ENCODE results near the gene CCNK. TPM values are rescaled to one million over a fixed set of nuclear protein-coding genes. Genes with fewer than 3 reads are reported as not detected.

CCNK gene
- total and polyA plus RNA-seq, 10 of the 15 experiments (the other 5 are each of a cell fraction or from before 2014, with no cell fraction given): 10.8 to 88.0 (median 22.5) TPM

DNA sequence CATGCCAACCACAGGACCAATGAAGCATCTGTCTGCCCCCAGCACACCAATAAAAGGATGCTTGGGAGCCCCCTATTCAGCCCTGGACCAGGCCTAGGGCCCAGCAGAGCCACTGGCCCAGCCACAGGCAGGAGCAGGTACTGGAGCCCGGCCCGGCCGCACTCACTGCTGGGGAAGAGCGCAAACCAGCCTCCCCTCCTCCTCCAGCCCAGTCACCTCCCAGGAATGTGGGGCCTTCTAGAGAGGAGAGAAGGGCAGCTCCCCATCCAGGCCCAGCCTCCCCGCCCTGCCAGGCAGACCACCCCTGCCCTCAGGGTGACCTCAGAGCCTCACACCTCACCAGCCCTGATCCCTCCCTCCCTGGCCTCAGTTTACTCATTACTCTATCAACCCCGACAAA is 56.2 kb downstream of the CCNK start:
- in situ Hi-C loops (cut with MboI): no loop called here

DNA sequence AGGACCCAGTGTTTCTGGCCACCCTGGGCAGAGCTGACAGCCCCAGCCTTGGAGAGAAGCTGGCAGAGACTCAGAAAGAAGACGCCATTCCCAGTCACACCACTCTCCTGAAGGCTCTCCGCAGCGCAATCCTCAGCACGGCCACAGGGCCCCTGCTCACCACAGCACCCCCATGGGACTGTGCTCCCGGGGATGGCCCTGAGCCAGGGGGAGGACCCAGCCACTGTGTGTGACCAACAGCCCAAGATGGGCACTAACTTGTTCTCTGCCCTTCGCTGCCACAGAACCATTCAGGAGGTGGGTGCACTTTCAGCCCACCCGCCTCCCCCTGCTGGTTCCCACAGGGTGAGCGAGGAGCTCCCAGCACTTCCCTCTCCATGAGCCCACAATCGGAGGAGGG is 57.1 kb downstream of the CCNK start:
- 46% methylated on average over 9 of the region's 9 CpGs for WGBS (ENCODE audit: insufficient coverage, insufficient replicate concordance, low lambda C conversion rate, missing lambda C conversion rate)
- TF ChIP-seq CBFB (IDR thresholded peaks at IDR 0.05; ENCODE audit: low read depth) (no peak), MXI1 (IDR thresholded peaks at IDR 0.05; ENCODE audit: low read depth, low read length) (no peak), BHLHE40 (IDR thresholded peaks at IDR 0.05; ENCODE audit: borderline replicate concordance in 1 of 2, low read depth in 2 of 2, low read length in 1 of 2) (no peak), HCFC1 (IDR thresholded peaks at IDR 0.05; ENCODE audit: low read length) (no peak), RAD21 (IDR thresholded peaks at IDR 0.05; ENCODE audit: insufficient read depth, low read depth, low read length) (no peak), POLR2AphosphoS5 (IDR thresholded peaks at IDR 0.05; ENCODE audit: low read length) (no peak)
- TF ChIP-seq, protein P1, sequence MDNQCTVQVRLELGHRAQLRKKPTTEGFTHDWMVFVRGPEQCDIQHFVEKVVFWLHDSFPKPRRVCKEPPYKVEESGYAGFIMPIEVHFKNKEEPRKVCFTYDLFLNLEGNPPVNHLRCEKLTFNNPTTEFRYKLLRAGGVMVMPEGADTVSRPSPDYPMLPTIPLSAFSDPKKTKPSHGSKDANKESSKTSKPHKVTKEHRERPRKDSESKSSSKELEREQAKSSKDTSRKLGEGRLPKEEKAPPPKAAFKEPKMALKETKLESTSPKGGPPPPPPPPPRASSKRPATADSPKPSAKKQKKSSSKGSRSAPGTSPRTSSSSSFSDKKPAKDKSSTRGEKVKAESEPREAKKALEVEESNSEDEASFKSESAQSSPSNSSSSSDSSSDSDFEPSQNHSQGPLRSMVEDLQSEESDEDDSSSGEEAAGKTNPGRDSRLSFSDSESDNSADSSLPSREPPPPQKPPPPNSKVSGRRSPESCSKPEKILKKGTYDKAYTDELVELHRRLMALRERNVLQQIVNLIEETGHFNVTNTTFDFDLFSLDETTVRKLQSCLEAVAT (IDR thresholded peaks at IDR 0.05): no peak
- TF ChIP-seq, protein P2, sequence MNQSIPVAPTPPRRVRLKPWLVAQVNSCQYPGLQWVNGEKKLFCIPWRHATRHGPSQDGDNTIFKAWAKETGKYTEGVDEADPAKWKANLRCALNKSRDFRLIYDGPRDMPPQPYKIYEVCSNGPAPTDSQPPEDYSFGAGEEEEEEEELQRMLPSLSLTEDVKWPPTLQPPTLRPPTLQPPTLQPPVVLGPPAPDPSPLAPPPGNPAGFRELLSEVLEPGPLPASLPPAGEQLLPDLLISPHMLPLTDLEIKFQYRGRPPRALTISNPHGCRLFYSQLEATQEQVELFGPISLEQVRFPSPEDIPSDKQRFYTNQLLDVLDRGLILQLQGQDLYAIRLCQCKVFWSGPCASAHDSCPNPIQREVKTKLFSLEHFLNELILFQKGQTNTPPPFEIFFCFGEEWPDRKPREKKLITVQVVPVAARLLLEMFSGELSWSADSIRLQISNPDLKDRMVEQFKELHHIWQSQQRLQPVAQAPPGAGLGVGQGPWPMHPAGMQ (IDR thresholded peaks at IDR 0.05; ENCODE audit: borderline replicate concordance): no peak
- TF ChIP-seq, protein P3, sequence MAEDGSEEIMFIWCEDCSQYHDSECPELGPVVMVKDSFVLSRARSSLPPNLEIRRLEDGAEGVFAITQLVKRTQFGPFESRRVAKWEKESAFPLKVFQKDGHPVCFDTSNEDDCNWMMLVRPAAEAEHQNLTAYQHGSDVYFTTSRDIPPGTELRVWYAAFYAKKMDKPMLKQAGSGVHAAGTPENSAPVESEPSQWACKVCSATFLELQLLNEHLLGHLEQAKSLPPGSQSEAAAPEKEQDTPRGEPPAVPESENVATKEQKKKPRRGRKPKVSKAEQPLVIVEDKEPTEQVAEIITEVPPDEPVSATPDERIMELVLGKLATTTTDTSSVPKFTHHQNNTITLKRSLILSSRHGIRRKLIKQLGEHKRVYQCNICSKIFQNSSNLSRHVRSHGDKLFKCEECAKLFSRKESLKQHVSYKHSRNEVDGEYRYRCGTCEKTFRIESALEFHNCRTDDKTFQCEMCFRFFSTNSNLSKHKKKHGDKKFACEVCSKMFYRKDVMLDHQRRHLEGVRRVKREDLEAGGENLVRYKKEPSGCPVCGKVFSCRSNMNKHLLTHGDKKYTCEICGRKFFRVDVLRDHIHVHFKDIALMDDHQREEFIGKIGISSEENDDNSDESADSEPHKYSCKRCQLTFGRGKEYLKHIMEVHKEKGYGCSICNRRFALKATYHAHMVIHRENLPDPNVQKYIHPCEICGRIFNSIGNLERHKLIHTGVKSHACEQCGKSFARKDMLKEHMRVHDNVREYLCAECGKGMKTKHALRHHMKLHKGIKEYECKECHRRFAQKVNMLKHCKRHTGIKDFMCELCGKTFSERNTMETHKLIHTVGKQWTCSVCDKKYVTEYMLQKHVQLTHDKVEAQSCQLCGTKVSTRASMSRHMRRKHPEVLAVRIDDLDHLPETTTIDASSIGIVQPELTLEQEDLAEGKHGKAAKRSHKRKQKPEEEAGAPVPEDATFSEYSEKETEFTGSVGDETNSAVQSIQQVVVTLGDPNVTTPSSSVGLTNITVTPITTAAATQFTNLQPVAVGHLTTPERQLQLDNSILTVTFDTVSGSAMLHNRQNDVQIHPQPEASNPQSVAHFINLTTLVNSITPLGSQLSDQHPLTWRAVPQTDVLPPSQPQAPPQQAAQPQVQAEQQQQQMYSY (CRISPR knock-in tag; IDR thresholded peaks at IDR 0.05): no peak
- H3K4me2 ChIP-seq (ENCODE audit: control insufficient read depth, insufficient read depth): no peak overlapping the region

More for the DNA sequence above, 56.2 kb downstream of the CCNK start:
- ChIA-PET RAD21 (ENCODE audit: unreplicated experiment) (no interaction called here), CTCF (no interaction called here), POLR2A (no interaction called here), SMC1A (ENCODE audit: uncharacterized antibody, unreplicated experiment) (no interaction called here)
- FAIRE-seq (no peak), ATAC-seq (no peak), DNase-seq (ENCODE audit: low read depth, low spot score) (no peak)
- Histone ChIP-seq H2AFZ (ENCODE audit: control insufficient read depth, low read depth, low read length) (no peak overlapping the region), H3K36me3 (ENCODE audit: control insufficient read depth in 2 of 2, insufficient read depth in 2 of 2, low read length in 1 of 2) (no peaks in the 10 kb centered on the region), H3K79me2 (ENCODE audit: control insufficient read depth, insufficient read depth, low read length) (no peaks in the 10 kb centered on the region), H4K20me1 (ENCODE audit: control insufficient read depth, insufficient read depth) (no peaks in the 10 kb centered on the region), H3K4me2 (ENCODE audit: control insufficient read depth, insufficient read depth) (no peak overlapping the region), H3K4me1 (ENCODE audit: control insufficient read depth, insufficient read depth, low read length) (no peaks in the 10 kb centered on the region), H3K27me3 (replicated peaks in 1 of 2; ENCODE audit: control insufficient read depth in 2 of 2, insufficient read depth in 2 of 2, low read length in 1 of 2) (no peaks in the 10 kb centered on the region), H3K27ac (ENCODE audit: control insufficient read depth, insufficient read depth) (no peak overlapping the region), H3K4me3 (no peak overlapping the region), H3K9ac (ENCODE audit: control insufficient read depth, insufficient read depth, low read length) (no peak overlapping the region), H3K9me3 (replicated peaks; ENCODE audit: control insufficient read depth, insufficient read depth, low read length) (no peaks in the 10 kb centered on the region)
- WGBS (ENCODE audit: insufficient coverage, insufficient replicate concordance, low lambda C conversion rate, missing lambda C conversion rate): 47% methylated on average over 6 of the region's 6 CpGs
- TF ChIP-seq STAT3 (IDR thresholded peaks at IDR 0.05; ENCODE audit: low read depth, low read length): no peak
- intact Hi-C loops (cut with micrococcal nuclease; ENCODE audit: unreplicated experiment): no loop called here
- BruUV-seq (replicated peaks): no TSS peak

More for the DNA sequence above, 57.1 kb downstream of the CCNK start:
- H3K79me2 ChIP-seq (ENCODE audit: control insufficient read depth, insufficient read depth, low read length): no peaks in the 10 kb centered on the region
- no peaks in the 10 kb centered on the region for H4K20me1 ChIP-seq (ENCODE audit: control insufficient read depth, insufficient read depth)
- no peak overlapping the region for H2AFZ ChIP-seq (ENCODE audit: control insufficient read depth, low read depth, low read length)
- H3K36me3 ChIP-seq (ENCODE audit: control insufficient read depth in 2 of 2, insufficient read depth in 2 of 2, low read length in 1 of 2): no peaks in the 10 kb centered on the region
- DNase-seq (ENCODE audit: low read depth, low spot score) (no peak), ATAC-seq (no peak), FAIRE-seq (no peak)
- H3K4me3 ChIP-seq: no peak overlapping the region
- no peaks in the 10 kb centered on the region for H3K27me3 ChIP-seq (replicated peaks in 1 of 2; ENCODE audit: control insufficient read depth in 2 of 2, insufficient read depth in 2 of 2, low read length in 1 of 2)
- no peaks in the 10 kb centered on the region for H3K4me1 ChIP-seq (ENCODE audit: control insufficient read depth, insufficient read depth, low read length)
- no TSS peak for BruUV-seq (replicated peaks)
- ChIA-PET POLR2A (interaction anchor here (0.6 kb wide), 1 partner anchor 1161 kb away, joined by 3 read pairs; no protein-coding TSS in a partner anchor), SMC1A (ENCODE audit: uncharacterized antibody, unreplicated experiment) (no interaction called here), CTCF (no interaction called here), RAD21 (ENCODE audit: unreplicated experiment) (no interaction called here)
- in situ Hi-C loops (cut with MboI): no loop called here
- intact Hi-C loops (cut with micrococcal nuclease; ENCODE audit: unreplicated experiment): no loop called here
- H3K27ac ChIP-seq (ENCODE audit: control insufficient read depth, insufficient read depth): no peak overlapping the region
- H3K9ac ChIP-seq (ENCODE audit: control insufficient read depth, insufficient read depth, low read length): no peak overlapping the region
- H3K9me3 ChIP-seq (replicated peaks; ENCODE audit: control insufficient read depth, insufficient read depth, low read length): no peaks in the 10 kb centered on the region

All from GM12878 (cell line).